ENCODE data around the gene ALAS2.
"Not testable (repeated sequence)": the region's sequence is repeated elsewhere in the genome, so short reads cannot be mapped to it uniquely, and the experiment has no call there.

ALAS2 gene

DNA sequence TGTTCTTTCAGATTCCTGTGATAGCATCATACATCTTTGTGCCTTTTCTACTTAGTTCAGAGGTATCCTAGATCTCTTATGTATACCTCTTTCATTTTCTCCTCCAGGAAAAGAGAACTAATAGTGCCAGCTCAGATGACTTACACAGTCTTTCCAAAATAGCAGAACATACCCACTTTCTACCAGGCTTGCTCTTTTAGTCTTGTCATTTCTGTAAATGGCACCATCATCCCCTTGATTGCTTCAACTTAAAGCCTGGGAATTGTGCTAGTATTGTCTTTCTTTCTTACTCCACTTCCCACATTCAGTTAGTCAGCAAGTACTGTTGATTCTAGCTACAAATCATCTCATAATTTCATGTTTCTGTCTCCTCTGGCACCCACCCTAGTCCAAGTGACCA, 25.5 kb downstream of the ALAS2 start:
- DNase-seq: no peak

DNA sequence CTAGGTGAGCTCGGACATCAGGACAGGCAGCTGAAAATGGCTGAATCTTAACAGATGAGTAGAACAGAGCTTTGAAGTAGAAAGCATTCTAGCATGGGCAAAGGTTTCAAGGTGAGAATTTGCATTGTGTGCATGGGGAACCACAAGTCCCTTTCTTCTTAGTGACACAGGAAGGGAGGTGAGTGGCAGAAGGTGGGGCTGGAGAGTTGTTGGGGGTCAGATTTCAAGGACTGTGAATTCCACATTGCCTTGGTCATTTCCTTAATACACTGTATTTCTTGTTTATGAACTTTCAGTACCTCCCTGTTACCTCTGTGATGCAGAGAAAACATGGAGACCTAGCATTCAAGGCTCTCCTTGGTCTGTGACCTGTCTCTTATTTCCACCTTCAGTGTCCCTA, 26.5 kb downstream of the ALAS2 start:
- DNase-seq: no peak

DNA sequence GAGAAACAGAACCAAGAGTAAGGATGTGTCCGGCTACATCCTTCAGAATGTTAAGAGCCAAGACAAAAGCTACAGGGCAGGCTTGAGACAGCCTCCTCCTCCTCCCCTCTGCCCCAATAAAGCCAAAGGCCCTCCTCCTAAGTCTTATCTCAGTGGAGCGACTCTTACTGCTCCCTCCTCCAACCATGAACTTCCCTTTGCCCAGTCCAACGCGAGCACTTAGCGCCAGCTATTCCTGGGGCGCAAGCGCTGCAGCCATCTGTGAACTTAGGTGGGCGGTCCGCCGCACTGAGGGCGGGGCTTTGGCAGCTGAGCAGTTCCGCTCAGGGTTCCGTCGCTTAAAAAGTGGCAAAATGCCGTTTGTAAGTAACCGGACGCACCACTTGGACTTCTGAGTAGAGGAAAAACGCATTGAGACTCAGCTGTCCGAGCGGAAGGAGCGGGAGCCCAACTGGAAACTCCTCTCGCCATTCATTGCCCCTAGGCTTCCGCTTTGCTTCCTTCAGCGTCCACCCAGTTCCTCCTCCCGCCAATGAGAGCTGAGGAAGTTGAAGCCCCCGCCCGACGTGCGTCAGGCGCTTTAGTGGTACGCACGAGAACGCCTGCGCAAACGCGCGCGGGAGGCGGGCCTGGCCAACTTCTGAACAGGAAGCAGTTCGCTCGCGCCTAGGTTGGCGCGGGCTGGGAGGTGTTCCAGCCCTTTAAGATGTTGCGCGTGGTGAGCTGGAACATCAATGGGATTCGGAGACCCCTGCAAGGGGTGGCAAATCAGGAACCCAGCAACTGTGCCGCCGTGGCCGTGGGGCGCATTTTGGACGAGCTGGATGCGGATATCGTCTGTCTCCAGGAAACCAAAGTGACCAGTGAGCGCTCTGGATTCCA, 30.8 kb downstream of the ALAS2 start, which contains the start of gene APEX2:
Gene APEX2 (plus strand): TSS at position 647 of the 882 bp plus-strand sequence. CDS start 60 bp downstream, at position 707.
- peak; percentile 83 for DNase-seq

DNA sequence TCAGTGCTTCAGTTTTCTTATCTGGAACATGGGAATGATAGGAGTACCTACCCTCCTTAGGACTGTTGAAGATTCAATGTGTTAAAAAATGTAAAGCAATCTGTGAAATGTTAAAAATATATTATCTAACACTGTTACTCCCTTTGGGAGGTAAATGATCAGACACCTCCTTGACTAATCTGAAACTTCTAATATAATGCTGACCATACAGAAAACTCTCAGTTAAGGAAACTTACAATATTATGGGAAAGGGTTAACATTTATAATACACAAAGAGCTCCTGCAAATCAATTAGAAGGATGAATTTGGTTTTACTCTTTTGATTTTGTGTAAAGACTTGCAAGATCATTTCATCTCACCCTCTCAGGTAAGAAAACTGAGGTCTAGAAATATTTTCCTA, 35.2 kb downstream of the ALAS2 start:
- DNase-seq: no peak

DNA sequence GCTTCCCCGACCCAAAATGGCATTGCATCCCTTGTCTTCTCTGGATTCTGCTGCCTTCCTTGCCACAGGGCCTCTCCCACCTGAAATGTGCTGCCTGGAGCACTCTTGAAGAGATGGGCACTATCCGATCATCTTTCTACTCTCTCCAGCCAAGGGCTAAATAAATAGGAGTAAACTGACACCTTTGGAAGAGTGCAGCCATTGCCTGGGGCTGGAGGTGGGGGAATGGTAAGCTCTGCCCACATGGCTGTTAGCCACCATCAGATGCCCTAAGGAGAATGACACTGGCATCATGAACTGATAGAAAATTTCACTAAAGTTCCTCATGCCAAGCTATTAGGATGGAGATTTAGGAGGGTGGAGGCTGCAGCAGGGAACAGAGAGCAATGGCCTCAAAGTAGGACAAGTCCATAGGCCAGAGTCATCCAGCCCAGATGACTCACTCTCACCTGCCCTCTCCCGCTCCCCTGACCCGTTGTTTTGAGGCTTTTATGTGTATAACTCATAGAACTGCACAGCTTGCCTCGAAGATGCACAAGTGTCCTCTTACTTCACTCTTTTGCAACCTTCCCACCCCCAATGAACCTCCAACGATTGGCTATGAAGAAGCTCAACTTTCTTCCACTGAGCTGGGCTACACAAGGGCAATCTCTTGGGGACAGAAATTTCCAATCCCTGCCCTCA, 36.0 kb downstream of the ALAS2 start:
- no peak for DNase-seq

DNA sequence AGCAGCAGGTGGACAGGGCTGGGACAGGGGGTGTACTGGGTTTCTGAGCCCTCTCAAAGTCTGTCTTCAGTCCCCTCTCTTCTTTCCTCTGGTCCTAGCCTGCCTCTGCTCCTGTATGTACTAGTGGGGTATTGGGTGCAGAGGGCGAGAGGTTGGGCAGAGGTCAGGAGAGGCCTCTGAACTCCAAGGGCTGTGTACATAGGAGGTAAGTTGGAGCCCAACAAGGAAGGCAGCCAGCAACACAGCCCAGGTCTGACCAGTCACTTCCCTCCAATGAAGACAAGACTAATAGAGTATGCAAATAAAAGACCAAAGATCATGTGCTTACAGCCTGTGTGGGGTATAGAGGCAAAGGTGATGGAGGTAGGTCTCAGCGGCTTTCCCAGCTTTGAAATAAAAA, 36.7 kb downstream of the ALAS2 start, which contains the start of gene PFKFB1:
Gene PFKFB1 (minus strand): TSS at position 90 of the 400 bp plus-strand sequence. CDS start 181 bp downstream, outside the sequence.
- DNase-seq: no peak

DNA sequence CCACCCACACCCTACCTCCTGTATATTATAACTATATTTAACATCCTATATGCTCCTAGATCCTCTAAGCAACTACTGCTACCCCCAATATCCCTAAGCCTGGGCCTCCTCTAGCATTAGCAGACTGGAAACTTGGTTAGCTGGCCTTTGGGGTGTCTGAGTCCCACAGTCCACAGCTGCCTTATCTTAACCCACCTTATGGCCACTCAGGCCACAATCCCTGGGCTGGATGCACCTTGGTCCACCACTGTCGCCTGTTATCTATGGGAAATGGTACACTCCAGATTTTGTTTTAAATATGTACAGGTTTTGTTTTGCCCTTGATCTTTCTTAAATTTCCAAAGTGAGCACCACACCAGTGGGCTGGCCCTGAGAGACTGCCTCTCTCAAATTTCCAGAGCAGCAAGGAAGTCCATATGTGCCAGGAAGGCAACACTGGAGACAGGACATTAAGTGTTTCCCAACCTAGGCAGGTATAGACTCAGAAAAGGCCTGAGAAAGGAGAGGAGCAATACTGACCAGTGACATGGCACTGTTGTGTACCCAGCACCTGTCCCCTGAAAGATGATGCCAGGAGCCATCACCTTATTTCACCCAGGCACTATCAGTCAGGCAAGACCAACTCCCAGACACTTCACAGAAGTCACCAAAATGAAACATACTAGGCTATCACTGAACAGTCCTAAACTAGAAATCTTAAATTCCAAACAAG, 37.7 kb downstream of the ALAS2 start:
- DNase-seq: no peak

DNA sequence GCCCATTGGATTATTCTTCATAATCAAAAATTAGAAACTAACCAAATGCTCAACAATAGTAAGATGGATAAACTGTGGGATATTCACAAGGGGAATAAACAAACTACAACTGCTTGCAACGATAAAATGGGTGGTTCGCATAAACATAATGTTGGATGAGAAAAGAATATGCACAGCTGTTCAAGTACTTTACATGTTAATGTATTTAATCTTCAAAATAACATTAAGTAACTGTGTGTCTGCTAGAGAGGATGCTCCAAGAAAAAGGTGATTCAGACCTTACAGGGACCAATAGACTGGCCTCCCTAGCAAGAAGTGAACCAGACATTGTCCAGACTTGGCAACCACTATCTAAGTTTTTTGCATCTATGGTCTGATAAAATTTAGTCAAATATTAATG, 39.1 kb downstream of the ALAS2 start:
- no peak for DNase-seq

DNA sequence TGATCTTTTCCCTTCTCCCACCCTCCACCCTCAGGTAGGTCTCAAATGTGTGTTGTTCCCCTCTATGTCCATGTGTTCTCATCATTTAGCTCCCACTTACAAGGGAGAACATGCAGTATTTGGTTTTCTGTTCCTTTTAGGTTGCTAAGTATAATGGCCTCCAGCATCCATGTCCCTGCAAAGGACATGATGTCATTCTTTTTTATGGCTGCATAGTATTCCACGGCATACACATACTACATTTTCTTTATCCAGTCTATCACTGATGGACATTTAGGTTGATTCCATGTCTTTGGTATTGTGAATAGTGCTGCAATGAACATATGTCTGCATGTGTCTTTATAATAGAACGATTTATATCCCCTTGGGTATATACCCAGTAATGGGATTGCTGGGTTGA, 47.5 kb downstream of the ALAS2 start:
- not testable (repeated sequence) for DNase-seq

DNA sequence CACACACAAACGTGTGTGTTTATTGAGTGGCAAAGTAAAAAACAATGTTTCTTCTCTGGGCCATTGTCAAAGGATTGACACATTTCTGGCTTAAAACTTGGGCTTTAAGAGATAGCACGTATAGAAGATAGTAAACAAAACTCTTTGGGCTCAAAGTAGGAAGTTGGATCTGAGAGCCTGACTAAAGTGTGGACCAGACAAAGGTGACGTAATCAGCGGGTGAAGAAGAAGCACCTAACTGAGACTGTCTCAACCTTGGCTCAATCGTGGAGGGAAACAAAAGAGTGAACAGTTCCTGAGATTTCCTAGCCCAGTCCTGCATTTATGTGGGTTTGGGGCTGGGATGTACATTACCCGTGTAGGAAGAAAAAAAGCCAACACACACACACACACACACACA, 50.4 kb downstream of the ALAS2 start:
- no peak for DNase-seq

DNA sequence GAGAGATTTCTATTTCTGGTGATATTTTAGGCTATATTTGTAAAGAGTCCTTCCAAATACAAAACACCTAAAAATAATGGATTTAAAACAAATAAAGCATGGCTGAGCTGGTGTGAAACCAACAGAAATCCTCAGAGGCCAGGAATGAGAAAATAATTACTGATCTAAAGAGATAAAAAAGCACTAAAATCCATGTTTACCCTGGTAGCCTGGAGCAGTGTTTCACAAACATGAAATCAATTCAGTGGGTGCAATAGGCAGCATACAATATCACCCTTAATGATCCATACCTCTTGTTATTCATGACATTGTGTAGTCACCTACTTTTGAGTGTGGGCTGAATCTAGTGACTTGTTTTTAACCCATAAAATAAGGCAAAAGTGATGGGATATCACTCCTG, 51.3 kb downstream of the ALAS2 start:
- no peak for DNase-seq

DNA sequence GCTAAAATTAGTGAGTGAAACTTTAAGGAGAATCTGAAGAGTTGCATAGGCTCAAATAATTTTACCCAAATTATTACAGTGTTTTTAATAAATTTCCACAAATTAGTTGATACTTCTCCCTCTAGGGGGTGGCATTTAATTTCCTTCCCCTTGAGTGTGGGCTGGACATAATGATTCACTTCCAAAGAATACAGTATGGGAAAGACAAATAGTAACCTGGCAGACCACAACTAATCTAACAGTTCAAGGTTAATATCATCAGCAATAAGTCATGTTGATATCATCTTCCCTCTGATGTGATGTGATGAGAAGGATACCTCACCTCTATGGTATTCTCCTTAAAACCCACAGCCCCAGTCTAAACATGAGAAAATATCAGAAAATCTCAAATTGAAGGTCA, 52.3 kb downstream of the ALAS2 start:
- no peak for DNase-seq

DNA sequence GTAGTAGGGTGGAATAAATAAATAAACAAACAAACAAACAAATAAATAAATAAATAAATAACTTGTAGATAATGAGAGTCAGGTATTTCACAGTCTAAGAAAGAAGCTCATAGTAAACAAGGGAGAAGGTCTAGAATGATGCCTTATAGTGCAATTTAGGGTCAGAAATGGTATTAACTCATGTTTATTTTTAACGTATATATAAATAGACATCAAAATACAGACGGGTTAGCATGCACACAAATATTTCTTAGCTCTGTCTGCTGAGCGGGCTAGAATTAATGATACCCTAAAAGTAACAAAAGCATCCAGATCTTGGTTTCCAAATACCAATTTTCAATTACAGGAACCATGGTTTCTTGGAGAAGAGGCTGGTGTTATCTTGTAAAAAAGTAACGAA, 53.4 kb downstream of the ALAS2 start:
- DNase-seq: no peak

DNA sequence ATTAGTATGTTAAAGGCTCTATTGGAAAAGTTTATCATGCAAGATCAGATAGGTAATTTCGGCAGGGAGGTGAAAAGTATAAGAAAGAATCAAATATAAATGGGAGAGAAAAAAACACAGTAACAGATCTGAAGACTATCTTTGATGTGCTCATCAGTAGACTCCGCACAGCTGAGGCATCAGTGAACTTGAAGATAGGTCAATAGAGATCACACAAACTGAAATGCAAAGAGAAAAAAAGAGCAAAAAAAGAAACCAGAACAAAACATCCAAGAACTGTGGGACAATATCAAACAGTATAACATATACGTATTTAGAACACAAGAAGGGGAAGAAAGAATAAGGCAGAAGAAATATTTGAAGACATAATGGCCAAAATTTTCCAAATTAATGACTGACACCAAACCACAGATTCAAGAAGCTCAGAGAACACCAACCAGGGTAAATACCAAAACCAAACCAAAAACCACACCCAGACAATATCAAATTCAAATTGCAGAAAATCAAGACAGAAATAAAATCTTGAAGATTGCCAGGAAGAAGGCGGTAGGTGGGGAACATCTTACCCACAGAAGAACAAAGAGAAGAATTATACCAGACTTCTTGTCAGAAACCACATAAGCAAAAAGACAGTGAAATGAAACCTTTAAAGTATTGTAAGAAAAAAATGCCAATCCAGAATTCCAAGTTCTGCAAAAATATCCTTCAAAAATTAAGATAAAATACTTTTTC, 65.8 kb downstream of the ALAS2 start:
- no peak for DNase-seq

DNA sequence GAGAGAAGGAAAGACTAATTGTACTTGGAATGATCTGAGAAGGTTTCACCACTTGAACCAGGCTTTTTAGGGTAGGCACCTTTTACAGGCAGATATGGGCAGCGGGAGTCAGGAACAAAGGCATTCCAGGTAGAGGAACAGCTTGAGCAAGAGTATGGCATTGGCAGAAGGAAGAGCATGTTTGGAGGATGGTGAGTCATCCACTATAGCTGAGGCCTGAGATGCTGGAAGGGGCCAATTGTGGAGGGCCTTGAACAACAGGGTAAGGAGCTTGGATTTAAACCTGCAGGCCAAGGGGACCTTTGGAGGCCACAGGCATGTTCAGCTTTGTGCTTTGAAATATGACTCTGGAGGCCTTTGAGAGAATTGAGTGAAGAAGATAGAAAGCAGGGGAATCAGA, 69.0 kb downstream of the ALAS2 start:
- no peak for DNase-seq

Measured in NCI-H446 treated with DMSO at 0.1 percent for 48 hours (cell line).